Measurements from ENCODE around the gene PRR36.

GRCh38 chr19:7897292-7897691, 23.1 kb upstream of the PRR36 start:
- TF ChIP-seq, protein P1, sequence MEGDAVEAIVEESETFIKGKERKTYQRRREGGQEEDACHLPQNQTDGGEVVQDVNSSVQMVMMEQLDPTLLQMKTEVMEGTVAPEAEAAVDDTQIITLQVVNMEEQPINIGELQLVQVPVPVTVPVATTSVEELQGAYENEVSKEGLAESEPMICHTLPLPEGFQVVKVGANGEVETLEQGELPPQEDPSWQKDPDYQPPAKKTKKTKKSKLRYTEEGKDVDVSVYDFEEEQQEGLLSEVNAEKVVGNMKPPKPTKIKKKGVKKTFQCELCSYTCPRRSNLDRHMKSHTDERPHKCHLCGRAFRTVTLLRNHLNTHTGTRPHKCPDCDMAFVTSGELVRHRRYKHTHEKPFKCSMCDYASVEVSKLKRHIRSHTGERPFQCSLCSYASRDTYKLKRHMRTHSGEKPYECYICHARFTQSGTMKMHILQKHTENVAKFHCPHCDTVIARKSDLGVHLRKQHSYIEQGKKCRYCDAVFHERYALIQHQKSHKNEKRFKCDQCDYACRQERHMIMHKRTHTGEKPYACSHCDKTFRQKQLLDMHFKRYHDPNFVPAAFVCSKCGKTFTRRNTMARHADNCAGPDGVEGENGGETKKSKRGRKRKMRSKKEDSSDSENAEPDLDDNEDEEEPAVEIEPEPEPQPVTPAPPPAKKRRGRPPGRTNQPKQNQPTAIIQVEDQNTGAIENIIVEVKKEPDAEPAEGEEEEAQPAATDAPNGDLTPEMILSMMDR (IDR thresholded peaks at IDR 0.05), result no peak
- no peak for TF ChIP-seq EZH2 (IDR thresholded peaks at IDR 0.05)

Measured in neural progenitor cell (in vitro differentiated cells).